Ovary (tissue), 9 donors: ENCODE data around the gene IP6K2. TPM values are rescaled to one million over a fixed set of nuclear protein-coding genes. Genes with fewer than 3 reads are reported as not detected.

Source experiments
- DNase-seq, 5 donors: peaks; one replicate each; pipeline ENCODE4 v3.0.0-alpha.2; 2019 to 2020
- H3K27ac ChIP-seq, 2 donors: fragments of 200-600 bp; one replicate each; pipeline versions ENCODE4 v1.5.1 to v1.8.0; 2019 to 2022
- H3K27me3 ChIP-seq: fragments of 200-600 bp; one replicate; pipeline ENCODE4 v1.8.0; 2022
- H3K36me3 ChIP-seq: fragments of 200-600 bp; sonication (generic); one replicate; pipeline ENCODE4 v1.5.1; 2019
- H3K4me1 ChIP-seq: one replicate; pipeline ENCODE4 v1.8.1; 2013; ENCODE audit warnings: mild to moderate bottlenecking, moderate library complexity; ENCODE audit not compliant: insufficient read depth
- H3K4me3 ChIP-seq: fragments of 200-600 bp; sonication (generic); one replicate; pipeline ENCODE4 v1.5.1; 2017
- H3K9me3 ChIP-seq, 2 donors: fragments of 200-600 bp in 1 of 2; sonication (generic) in 1 of 2; one replicate each; pipeline versions ENCODE4 v1.5.1 to v1.8.1; 2013 to 2019; ENCODE audit warnings: mild to moderate bottlenecking in 1 of 2, moderate library complexity in 1 of 2
- EP300 ChIP-seq: sonication (generic); formaldehyde crosslinking; IDR thresholded peaks from one replicate; pipeline ENCODE4 v1.6.1; 2017; ENCODE audit warnings: antibody characterized with exemption
- POLR2A ChIP-seq: fragments of 450-650 bp; IDR thresholded peaks from one replicate; pipeline ENCODE4 v1.6.1; 2017; ENCODE audit warnings: antibody characterized with exemption, mild to moderate bottlenecking, moderate library complexity
- WGBS, 3 donors: extraction: QIAGEN DNeasy Blood & Tissue Kit in 1 of 3; methylation state at CpG; one replicate each; pipeline versions ENCODE4 v1.1.5 to v1.1.7; 2013 to 2017; 5-methylcytosine and 5-hydroxymethylcytosine counted together
- intact Hi-C, 4 donors: fragments of 100-400 bp; cut with DNase I; formaldehyde crosslinking; loops; one replicate each; pipeline versions ENCODE4 v1.11.0 to v1.15.1; 2022 to 2023
- polyA plus RNA-seq, 2 donors: library from polyadenylated mRNA; stranded (reverse); fragments of 200-250 nt in 1 of 2; fragments of 350-450 nt in 1 of 2; fragmentation: Illumina TruSeq in 1 of 2; extraction: RNeasy Lipid Tissue Mini Kit (QIAGEN cat#74804) in 1 of 2; gene quantifications; one replicate each; pipeline ENCODE4 v1.2.3, GENCODE V29; 2013 to 2014
- total RNA-seq, 7 donors: library from RNA; depleted of rRNA in 2 of 7; stranded (reverse); fragments of >200 nt in 2 of 7; fragmentation: NEBNext Ultra II Directional in 3 of 7; extraction: Animal tissue kit (Norgen Biotek cat#: 25700) in 3 of 7; gene quantifications; one replicate each; pipeline versions ENCODE4 v1.1.0 to v1.2.4, GENCODE V29; 2016 to 2023
- TF ChIP-seq, protein P1 (sequence below), 3 donors: fragments of 450-650 bp in 2 of 3; fragments of 200-600 bp in 1 of 3; IDR thresholded peaks; one replicate each; pipeline versions ENCODE4 v1.5.1 to v1.8.0; 2016 to 2022; ENCODE audit warnings: antibody characterized with exemption in 3 of 3, mild to moderate bottlenecking in 1 of 3
- donor health status: DM: no; HTN: no; CAD: no; lungs with moderate emphysema.
- donor health status: DM: no; HTN: no; CAD: no.
- donor health status: Bipolar disorder and iron deficiency.
- donor health status: DM: yes; HTN: yes; CAD: no.
- donor health status: DM: no; HTN: no; CAD: no.
- donor health status: DM: yes; HTN: yes; CAD: no.

The IP6K2 gene
- total and polyA plus RNA-seq, 9 donors = 51.8 to 132 (median 62.7) TPM

DNA sequence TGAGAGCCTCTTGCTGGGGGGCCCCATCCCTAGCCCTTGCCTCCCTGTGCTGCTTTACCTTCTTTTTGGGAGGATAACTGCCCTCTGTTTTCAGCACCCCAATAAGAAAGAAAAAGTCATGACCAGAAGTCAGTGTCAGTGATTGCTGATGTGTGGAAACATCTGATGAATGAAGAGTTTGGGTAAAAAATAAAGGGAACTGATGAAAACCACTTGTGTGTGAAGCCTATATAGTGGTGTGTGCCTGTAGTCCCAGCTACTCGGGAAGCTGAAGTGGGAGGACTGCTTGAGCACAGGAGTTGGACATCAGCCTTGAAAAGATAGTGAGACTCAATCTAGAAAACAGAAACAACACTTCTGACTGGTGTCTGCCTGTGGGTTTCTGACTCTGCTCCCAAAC is 44.5 kb downstream of the IP6K2 start:
- Histone ChIP-seq H3K36me3 (no peaks in the 10 kb centered on the region), H3K9me3 (no peaks in the 10 kb centered on the region), H3K27me3 (no peaks in the 10 kb centered on the region), H3K4me1 (no peaks in the 10 kb centered on the region), H3K27ac (no peak overlapping the region), H3K4me3 (no peak overlapping the region)
- intact Hi-C loops = no loop called here
- no peak for DNase-seq
- TF ChIP-seq POLR2A (no peak), EP300 (no peak)
- TF ChIP-seq, protein P1, sequence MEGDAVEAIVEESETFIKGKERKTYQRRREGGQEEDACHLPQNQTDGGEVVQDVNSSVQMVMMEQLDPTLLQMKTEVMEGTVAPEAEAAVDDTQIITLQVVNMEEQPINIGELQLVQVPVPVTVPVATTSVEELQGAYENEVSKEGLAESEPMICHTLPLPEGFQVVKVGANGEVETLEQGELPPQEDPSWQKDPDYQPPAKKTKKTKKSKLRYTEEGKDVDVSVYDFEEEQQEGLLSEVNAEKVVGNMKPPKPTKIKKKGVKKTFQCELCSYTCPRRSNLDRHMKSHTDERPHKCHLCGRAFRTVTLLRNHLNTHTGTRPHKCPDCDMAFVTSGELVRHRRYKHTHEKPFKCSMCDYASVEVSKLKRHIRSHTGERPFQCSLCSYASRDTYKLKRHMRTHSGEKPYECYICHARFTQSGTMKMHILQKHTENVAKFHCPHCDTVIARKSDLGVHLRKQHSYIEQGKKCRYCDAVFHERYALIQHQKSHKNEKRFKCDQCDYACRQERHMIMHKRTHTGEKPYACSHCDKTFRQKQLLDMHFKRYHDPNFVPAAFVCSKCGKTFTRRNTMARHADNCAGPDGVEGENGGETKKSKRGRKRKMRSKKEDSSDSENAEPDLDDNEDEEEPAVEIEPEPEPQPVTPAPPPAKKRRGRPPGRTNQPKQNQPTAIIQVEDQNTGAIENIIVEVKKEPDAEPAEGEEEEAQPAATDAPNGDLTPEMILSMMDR (IDR thresholded peaks at IDR 0.05) = no peak
- 7 to 11% (median 9%) methylated on average over 1 of the region's 1 CpG for WGBS, 3 donors

DNA sequence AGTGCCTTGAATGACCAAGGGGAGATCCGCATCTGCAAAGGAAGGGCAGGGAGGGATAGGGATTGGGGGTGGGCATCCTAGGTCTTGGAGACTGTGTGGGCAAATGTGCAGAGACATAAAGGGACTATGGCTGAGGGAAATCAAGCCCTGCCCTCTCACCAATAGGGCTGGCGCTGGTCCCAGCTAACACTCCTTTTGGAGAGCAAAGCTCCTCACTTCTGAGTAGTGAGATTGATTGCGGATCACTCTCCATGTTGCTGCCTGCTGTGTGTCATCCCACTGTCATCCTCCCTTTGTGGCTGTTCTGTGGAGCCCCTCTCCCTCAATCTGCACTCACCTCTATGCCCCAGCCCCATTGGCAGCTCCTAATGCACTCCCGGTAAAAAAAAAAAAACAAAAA is 52.1 kb downstream of the IP6K2 start:
- WGBS, 3 donors = 80 to 86% (median 85%) methylated on average over 4 of the region's 4 CpGs
- Histone ChIP-seq H3K27me3 (no peaks in the 10 kb centered on the region), H3K9me3 (no peaks in the 10 kb centered on the region), H3K4me3 (no peak overlapping the region), H3K27ac (no peak overlapping the region), H3K36me3 (no peaks in the 10 kb centered on the region), H3K4me1 (peaks cover 8% of the 10 kb centered on the region)
- TF ChIP-seq EP300 (no peak), POLR2A (no peak)
- TF ChIP-seq, protein P1 (IDR thresholded peaks at IDR 0.05) = no peak
- intact Hi-C loops = no loop called here
- no peak for DNase-seq

DNA sequence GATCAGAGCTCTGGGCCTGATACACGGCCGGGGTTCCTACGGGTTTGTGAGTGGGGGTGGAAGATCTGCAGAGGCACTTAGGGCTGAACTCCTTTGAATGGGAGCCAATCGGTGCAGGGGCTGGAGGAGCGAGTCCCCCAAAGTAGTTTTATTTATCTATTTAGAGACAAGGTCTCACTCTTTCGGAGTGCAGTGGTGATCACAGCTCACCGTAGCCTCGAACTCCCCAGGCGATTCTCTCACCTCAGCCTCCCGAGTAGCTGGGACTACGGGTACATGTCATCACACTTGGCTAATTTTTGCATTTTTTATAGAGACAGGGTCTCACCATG is 52.7 kb downstream of the IP6K2 start:
- WGBS, 3 donors = 48 to 50% (median 49%) methylated on average over 11 of the region's 11 CpGs
- TF ChIP-seq POLR2A (no peak), EP300 (no peak)
- TF ChIP-seq, protein P1 (IDR thresholded peaks at IDR 0.05) = no peak
- no peak for DNase-seq
- Histone ChIP-seq H3K36me3 (no peaks in the 10 kb centered on the region), H3K4me3 (no peak overlapping the region), H3K4me1 (peaks cover 8% of the 10 kb centered on the region), H3K27ac (no peak overlapping the region), H3K27me3 (no peaks in the 10 kb centered on the region), H3K9me3 (no peaks in the 10 kb centered on the region)
- intact Hi-C loops = no loop called here

DNA sequence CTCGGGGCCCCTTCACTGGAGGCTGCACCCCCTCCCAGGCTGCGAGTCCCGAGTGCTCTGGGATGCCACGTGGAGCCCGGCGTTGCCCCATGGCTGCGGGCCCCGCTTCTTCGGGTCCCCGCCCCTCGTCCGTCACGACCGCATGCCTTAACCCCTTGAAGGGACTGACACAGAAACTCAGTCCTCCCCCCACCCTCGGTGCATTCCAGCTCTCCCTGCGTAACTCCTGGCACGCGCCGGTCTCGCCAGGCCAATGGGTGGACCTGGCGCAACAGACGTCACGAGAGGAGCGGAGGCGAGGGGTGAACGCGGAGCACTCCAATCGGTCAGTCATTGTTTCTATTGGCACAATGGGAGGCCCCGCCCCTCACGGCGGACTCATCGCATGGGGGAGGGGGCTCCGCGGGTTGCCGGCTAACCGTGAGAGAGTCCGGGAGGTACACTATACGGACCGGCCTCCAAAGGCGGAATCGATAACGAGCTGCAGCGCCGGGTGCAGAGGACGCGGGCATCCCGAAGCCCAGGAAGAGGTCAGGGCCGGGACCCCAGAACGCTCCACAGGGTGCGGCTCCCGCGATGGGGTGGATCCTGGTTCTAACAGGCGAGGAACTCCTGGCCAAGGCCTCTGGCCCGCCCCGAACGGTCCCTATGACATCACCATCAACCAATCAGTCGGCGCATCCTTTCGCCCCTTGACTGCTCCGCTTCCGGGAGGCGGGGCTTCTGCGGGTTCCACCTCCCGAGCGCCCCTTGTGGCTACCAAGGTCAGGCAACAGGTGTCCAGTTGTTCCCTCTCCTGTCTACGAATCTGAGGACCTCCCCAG is 53.3 kb downstream of the IP6K2 start:
- DNase-seq = peak; percentile 76 to 94 (median 86)
- Histone ChIP-seq H3K27ac (peak overlapping the region in 1 of 2 donors; percentile 60), H3K9me3 (no peaks in the 10 kb centered on the region), H3K4me1 (peaks cover 8% of the 10 kb centered on the region), H3K27me3 (no peaks in the 10 kb centered on the region), H3K4me3 (peak overlapping the region; percentile 44), H3K36me3 (no peaks in the 10 kb centered on the region)
- WGBS, 3 donors = 0 to 1% (median 0%) methylated on average over 47 to 66 of the region's 66 CpGs
- intact Hi-C loops = no loop called here
- TF ChIP-seq POLR2A (peak; percentile 35), EP300 (peak; percentile 39)
- TF ChIP-seq, protein P1 (IDR thresholded peaks at IDR 0.05) = peak; percentile 28 to 62 (median 40)
